Activated gamma-delta T cell treated with anti-CD3 and anti-CD28 coated beads, Interleukin-2, amount 50 U/mL, for 16 hours (primary cell): ENCODE measurements around the gene SH3GLB2.

ENCODE experiments used
- DNase-seq: peaks from one replicate; pipeline ENCODE4 v3.0.0-alpha.2; 2020; ENCODE audit warnings: low read depth

The SH3GLB2 gene

GRCh38 chr9:129028192-129028966 lies at the start of gene SH3GLB2:
Gene SH3GLB2 (minus strand): TSS chr9:129028331. CDS start chr9:129028154, 177 bp downstream.
- peak; percentile 90 for DNase-seq

DNA sequence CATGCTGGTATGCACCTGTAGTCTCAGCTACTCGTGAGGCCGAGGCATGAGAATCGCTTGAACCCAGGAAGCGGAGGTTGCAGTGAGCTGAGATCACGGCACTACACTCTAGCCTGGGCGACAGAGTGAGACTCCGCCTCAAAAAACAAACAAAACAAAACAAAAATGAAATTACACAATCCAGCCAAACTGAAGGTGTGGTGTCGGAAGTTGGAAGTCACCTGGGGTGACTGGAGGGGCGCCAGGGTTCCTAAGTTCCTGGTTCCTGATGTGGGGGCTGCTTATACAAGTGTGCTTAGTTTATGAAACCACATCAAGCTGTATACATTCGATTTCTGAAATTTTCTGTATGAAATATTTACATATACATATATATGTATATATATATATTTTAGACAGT lies 49.1 kb upstream of the SH3GLB2 start:
- no peak for DNase-seq

- DNase-seq: no peak
Measured at GRCh38 chr9:129076640-129077037, 48.5 kb upstream of the SH3GLB2 start.

DNA sequence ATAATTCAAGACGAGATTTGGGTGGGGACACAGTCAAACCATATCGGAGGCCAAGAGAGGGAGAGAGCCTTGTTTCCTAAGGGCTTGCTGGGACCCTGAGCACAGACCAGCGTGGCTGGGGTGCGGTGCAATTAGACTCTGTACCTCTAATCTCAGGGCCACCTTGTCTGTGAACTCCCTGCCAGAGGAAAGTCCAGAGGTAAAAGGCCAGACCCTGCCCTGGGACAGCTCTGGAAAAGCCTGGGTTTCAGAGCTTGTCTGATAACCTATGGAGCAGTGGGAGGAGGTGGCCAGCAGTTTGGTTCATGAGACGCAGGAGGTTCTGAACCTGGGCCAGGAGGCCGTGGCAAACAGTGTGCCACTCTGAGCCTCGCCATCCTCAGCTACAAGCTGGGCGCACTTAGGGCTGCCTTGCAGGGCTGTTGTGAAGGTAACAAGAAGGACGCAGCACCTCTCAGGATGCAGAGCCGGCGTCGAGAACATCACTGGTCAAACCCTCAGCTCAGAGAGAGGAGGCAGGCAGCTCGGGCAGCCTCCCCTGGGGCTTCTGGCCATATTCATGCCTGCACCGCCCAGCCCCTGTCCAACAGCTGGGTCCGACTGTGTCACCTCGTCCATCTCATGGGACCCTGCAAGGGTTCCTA lies 48.0 kb upstream of the SH3GLB2 start:
- no peak for DNase-seq

DNA sequence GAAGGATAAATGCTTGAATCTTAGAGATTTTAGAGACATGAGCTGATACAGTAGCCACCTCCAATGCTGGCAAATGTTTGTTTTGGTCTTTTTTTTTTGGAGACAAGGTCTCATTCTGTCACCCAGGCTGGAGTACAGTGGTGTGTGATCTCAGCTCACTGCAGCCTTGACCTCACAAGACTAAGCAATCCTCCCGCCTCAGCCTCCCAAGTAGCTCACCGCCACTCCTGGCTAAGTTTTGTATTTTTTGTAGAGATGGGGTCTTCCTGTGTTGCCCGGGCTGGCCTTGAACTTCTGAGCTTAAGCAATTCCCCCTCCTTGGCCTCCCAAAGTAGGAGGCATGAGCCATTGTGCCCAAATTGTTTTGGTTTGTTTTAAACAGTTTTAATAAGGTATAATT lies 46.0 kb upstream of the SH3GLB2 start:
- DNase-seq: no peak

DNA sequence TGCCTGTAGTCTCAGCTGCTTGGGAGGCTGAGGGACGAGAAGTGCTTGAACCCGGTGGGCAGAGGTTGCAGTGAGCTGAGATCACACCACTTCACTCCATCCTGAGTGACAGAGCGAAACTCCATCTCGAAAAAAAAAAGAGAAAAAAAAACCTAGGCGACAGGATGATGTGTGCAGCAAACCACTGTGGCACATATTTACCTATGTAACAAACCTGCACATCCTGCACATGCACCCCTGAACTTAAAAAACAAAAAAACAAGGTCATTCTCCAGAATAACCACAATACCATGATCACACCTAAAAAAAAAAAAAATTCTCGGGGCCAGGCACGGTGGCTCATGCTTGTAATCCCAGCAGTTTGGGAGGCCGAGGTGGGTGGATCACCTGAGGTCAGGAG lies 45.3 kb upstream of the SH3GLB2 start:
- DNase-seq: no peak

GRCh38 chr9:129072171-129072570 lies 44.0 kb upstream of the SH3GLB2 start:
- DNase-seq: no peak

DNA sequence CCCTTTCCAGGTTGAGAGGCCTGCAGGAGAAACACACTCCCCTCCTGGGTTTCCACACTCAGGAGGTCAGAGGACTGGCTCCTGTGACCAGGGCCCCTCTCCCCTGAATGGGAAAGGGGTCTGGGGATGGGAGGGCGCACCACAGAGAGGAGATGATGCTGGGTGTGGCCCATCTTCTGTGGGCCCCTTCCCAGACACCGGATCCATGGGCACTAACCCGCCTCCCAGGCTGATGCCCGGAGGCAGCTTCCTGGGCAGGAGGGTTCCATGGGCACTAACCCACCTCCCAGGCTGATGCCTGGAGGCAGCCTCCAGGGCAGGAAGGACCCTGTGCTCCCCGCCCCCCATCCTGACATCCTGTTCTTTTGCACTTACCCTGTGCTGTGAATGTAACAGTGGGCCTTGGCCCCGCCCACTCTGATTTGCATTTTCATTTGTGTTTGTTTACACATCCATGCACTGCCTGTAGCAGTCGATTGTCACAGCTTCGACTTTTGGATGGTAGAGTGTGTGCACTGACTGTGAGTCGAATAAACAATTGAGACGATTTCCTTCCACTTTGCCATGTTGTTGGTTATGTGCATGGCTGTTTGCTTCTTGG lies 43.5 kb upstream of the SH3GLB2 start:
- no peak for DNase-seq

DNA sequence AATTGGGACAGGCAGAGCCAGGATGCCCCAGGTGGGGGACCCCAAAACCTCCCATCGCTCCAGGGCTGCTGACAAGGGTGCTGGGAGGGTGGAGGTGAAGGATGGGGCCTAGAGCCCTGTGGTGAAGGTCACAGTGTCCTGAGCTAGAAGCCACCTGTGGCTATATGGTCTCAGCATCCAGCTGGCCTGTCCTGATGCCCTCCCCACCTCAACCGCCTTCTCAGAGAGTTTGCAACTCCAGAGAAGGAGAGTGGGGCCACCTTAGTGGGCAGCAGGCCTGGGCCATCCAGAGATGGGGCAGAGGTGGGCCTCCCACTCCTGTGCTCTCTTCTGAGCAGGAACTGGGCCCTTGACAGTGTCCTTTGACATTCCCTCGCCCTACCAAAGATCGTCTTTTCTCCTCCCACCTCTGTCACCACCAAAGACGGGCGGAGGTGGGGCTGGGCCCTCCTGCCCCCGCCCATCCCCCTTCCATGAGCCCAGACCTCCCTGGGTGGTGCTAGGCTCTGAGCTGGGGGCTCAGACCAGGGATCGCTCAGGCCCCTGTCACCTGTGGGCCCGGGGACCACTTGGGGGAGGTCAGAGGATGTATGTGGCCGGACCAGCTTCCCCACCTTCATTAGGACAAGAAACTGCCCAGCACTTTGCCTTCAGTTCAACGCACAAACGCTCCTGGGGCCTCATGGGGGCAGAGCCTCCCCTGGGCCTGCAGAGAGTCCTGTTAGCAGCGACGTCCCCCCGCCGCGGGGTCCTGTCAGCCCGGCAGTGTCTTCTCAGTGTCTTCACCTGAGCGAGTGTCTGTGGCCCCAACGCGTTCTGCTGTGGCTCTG lies 42.8 kb upstream of the SH3GLB2 start:
- no peak for DNase-seq

DNA sequence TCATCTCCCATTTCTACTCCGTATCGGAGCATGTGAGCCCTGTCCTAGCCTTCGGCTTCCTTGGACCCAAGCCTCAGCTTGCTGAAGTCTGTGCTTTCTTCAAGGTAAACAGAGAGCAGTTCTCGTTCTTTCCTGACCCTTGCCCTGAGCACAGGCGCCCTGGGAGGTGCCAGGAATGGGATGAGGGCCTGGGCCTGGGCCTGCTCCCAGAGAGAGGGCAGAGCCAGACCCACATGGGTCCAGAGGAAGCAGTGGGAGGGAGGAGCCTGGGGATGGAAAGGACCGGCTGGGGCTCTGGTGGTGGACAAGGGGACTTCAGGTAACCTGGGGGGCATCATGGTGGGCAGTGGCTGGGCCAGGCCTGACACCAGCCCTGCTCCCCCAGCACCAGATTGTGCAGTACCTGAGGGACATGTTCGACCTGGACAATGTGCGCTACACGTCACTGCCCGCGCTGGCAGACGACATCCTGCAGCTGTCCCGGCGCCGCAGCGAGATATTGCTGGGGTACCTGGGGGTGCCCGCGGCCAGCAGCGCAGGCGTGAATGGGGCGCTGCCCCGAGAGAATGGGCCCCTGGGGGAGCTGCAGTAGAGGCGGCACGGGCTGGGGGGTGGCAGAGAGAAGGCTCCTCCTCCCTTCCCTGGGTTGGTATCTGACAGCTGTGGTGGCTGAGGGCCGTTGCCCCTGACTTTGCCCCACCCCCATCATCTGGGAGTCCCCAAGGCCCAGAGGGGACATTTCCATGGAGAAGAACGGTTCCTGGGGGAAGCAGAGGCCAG lies 41.9 kb upstream of the SH3GLB2 start:
- DNase-seq: no peak

DNA sequence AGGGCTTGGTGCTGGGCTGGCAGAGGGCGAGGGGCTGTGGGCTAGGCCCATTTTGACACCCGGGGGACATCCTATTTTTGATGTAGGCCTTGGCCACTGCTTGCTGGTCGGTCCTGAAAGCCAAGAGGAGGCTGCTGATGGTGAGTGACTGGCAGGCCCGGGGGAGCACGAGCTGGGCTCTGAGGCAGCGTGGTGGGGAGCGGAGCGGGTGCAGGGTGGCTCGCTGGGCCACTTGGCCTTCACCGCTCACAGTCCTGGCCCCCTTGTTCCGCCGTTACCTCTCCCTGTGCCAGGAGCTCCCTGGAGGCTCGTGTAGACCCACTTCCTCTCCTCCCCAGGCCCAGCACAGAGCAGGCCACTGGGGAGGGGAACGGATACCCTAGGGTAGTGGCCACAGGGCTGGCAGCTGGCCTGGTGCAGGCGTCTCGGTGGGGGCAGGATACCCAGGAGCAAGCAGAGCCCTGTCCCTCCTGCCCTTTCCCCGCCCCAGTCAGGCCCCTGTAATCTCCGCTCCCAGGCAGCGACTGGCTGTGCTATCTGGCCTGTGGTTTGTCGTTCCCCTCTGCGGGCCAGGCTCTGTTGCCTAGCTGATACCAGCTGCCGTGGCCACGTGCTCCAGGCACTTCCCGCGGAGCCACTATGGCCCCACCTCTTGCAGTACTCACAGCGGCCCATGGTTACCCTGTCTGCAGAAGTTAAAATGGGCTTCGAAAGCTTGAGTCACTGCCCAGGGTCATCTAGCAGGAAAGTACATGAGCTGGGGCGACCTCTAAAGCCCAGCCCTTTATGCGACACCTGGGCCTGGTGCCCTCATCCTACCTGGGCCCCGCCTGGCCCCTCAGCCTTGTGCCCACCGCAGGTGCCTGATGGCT lies 41.1 kb upstream of the SH3GLB2 start:
- DNase-seq: peak; percentile 42

DNA sequence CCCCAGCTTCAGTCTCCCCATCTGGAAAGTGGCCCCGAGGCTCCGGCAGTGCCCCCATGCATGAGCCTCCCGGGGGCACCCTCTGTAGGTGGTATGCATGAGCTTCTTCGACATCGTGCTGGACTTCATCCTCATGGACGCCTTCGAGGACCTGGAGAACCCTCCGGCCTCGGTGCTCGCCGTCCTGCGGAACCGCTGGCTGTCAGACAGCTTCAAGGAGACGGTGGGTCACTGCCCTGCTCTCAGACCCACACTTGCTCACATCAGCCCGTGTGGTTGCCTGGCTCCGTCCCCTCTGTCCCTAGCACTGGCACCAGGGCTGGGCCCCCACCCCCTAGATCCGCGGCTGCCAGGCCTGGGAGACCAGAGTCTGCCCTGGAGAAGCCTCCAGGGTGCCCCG lies 40.0 kb upstream of the SH3GLB2 start:
- no peak for DNase-seq

- no peak for DNase-seq
Measured at GRCh38 chr9:129064499-129064908, 36.4 kb upstream of the SH3GLB2 start.

DNA sequence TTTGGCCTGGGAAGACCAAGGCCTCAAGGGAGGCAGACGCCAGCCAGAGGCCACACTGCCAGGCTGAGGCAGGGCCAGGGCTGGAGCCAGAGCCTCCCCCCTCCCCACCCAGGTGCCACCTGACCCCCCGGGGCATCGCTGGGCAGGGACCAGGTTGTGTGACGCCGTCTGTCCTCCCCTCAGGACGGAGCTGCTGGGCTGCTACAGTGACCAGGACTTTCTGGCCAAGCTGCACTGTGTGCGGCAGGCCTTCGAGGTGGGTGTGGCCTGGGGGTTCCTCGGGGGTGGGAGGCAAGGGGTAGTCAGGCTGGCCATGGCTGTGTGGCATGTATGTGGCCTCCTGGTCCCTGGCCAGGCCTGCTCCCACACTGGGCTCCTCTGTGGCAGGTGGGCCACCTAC lies 34.9 kb upstream of the SH3GLB2 start:
- DNase-seq: no peak

DNA sequence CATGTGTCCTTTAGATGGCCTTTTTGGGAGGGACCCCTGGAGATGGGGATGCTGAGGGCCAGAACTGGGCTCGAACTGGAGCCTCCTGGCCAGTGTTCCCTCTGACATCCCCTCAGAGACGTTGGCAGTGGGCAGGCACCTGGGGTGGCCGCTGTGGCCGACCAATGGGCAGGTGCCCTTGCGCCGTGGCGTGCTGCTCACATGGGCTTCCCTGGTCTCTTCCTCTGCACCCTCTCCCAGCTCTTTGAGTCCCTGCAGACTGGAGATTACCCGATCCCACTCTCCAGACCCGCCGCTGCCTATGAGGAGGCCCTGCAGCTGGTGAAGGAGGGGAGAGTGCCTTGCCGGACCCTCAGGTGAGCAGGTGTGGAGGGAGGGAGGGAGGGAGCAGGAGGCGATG lies 32.9 kb upstream of the SH3GLB2 start:
- no peak for DNase-seq

DNA sequence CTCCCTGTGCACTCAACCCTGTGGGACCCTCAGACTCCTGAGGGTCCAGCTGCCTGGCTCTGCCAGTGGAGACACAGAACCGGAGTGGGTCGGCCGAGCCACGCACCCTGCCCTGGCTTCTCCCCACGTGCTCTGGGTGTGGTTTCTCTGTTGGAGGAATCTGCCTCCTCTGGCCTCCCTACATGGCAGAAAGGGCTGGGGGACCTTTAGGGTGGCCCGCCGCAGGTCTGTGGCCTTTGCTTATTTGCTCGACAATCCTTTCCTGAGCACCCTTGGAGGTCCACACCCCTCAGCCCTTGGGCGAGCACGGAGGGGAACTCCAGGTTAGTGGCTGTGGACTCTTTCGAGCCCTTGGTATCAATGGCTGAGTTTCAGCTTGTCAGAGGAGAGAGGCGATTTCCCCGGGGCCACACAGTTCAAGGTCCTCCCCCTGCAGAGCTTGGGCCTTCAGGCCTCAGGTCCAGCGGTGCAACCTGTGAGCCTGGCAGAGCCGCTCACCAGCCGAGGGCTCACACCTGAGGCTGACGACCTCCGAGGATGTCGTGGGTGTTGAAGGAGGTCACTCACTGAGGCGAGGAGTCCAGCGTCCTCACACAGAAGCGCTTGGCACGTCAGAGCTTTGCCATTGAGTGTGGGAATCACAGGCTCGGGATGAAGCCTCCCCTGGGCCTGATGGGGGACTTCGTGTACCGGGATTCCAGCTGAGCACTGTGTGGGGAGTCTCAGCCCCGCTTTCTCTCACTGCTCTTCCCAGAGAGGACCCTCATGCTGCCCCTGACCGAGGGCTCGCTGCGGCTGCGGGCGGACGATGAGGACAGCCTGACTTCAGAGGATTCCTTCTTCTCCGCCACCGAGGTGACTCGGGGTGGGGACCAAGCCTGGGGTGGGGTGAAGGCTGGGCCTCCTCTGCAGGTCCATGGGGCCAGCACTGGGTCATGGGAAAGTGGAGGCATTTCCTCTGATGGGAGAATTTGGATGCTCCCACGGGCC lies 32.0 kb upstream of the SH3GLB2 start:
- DNase-seq: no peak

DNA sequence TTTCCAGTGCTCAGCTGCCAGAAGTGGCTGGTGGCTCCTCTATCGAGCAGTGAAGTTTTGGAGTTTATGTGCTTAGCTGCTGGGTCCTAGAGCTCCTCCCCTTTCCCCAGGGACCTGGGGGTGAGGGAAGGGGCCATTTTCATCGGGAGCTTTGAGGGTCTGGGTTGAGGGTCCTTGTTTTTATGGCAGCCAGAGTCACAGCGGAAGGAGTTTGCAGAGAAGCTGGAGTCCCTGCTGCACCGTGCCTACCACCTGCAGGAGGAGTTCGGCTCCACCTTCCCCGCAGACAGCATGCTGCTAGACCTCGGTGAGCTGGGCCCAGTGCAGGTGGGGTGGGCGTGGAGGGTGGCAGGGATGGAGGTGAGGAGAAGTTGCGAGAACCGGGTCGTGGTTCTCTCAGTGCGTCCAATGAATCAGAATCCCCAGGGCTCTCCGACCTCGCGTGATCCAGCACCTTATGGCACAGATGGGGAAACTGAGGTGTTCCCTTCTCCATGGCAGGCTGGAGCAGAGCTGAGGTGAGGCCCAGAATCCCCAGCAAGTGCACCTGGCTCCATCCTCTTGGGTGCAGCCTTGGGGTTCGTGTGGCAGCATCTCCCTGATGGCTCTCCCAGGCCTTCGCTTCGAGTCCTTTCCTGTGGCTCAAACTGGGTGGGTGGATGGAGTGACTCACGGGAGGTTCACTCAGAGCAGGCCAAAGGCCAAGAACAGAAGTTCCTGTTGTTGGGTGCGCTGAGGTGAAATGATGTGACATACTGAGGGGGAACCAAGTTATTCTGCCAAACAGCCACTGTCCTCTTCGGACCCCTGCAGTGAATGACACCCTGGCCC lies 31.0 kb upstream of the SH3GLB2 start:
- no peak for DNase-seq

DNA sequence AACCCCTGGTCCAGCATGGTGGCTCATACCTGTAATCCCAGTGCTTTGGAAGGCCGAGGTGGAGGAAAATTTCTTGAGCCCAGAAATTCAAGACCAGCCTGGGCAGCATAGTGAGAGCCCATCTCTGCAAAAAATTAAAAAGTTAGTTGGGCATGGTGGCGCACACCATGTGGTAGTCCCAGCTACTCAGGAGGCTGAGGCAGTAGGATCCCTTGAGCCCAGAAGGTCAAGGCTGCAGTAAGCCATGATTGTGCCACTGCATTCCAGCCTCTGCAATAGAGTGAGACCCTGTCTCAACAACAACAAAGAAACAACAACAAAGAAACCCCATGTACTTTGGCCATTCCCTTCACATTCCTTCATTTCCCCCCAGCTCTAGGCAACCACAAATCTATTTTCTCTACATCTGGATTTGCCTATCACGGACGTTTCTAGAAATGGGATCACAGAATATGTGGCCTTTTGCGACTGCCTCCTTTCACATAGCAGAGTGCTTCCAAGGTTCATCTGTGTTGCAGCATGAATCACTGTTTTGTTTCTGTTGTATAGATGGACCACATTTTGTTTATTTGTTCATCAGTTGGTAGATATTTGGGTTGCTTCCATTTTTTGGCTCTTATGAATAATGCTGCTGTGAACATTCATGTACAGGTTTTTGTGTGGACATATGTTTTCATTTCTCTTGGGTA lies 26.2 kb upstream of the SH3GLB2 start:
- no peak for DNase-seq
